NB4 (cell line): ENCODE data around the gene WFIKKN2.

Experiments used
- CTCF ChIP-seq: IDR thresholded peaks from one replicate; pipeline ENCODE4 v1.5.1; 2012; ENCODE audit warnings: low read depth, low read length
- MAX ChIP-seq: IDR thresholded peaks from 2 replicates; pipeline ENCODE4 v1.6.1; 2011; ENCODE audit warnings: low read depth, low read length
- POLR2A ChIP-seq: IDR thresholded peaks from 2 replicates; pipeline ENCODE4 v1.6.1; 2011; ENCODE audit warnings: mild to moderate bottlenecking; ENCODE audit not compliant: insufficient read length; ENCODE audit errors: extremely low read depth

- TF ChIP-seq POLR2A (no peak), CTCF (no peak), MAX (no peak)
Measured at GRCh38 chr17:50834429-50835300, 721 bp upstream of the WFIKKN2 start.
